ENCODE data around the gene CNR2. TPM values are rescaled to one million over a fixed set of nuclear protein-coding genes. Genes with fewer than 3 reads are reported as not detected.
"Not testable (repeated sequence)": the region's sequence is repeated elsewhere in the genome, so short reads cannot be mapped to it uniquely, and the experiment has no call there.

CNR2 gene
- total and polyA plus RNA-seq, 2 of the 4 experiments (the other 2 are of a cell fraction), result not detected

DNA sequence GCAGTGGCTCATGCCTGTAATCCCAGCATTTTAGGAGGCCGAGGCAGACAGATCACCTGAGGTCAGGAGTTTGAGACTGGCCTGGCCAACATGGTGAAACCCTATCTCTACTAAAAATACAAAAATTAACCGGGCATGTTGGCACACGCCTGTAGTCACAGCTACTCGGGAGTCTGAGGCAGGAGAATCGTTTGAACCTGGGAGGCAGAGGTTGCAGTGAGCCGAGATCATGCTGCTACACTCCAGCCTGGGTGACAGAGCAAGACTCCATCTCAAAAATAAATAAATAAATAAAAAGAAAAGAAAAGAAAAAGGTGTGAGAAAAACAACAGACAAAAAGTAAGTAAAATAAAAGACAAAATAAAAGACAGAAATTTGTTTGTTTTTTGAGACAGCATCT, 79.0 kb downstream of the CNR2 start:
- H4K5ac ChIP-seq (ENCODE audit: low read depth, low read length); H3K14ac ChIP-seq (replicated peaks; ENCODE audit: low read depth, low read length); H3K79me1 ChIP-seq (ENCODE audit: low read depth in 1 of 2, low read length in 2 of 2); H4K8ac ChIP-seq (ENCODE audit: low read depth in 2 of 2, low read length in 2 of 2); POLR2A ChIA-PET (ENCODE audit: unreplicated experiment); H2BK15ac ChIP-seq (ENCODE audit: low read depth, low read length); H2AFZ ChIP-seq (replicated peaks; ENCODE audit: low read length, poor library complexity); H2AK5ac ChIP-seq (ENCODE audit: low read depth, low read length); H3K9ac ChIP-seq (ENCODE audit: low read depth, low read length); H3K18ac ChIP-seq (ENCODE audit: low read depth, low read length); BruUV-seq (replicated peaks); in situ Hi-C loops (cut with MboI; ENCODE audit: low sequenced_read_pairs); H3K27ac ChIP-seq (ENCODE audit: insufficient read depth, low read length); CTCF ChIA-PET; H3K9me3 ChIP-seq (ENCODE audit: control insufficient read depth, insufficient read depth, low read length); DNase-seq; H2BK120ac ChIP-seq (ENCODE audit: low read depth, low read length); dilution Hi-C loops (cut with HindIII; ENCODE audit: low sequenced_read_pairs, unreplicated experiment); H3K4me2 ChIP-seq (ENCODE audit: low read depth, low read length); H3K36me3 ChIP-seq (ENCODE audit: control insufficient read depth, insufficient read depth, low read length); H2BK20ac ChIP-seq (ENCODE audit: low read depth, low read length); H3K4me3 ChIP-seq (ENCODE audit: insufficient read depth, low read depth, low read length); H3K4ac ChIP-seq (ENCODE audit: low read depth, low read length); H3K56ac ChIP-seq (ENCODE audit: extremely low read depth, insufficient read depth, low read length); H3K9me1 ChIP-seq (ENCODE audit: insufficient read depth, low read length); ATAC-seq (ENCODE audit: low read depth); H3K23ac ChIP-seq (ENCODE audit: low read depth, low read length); intact Hi-C loops (cut with micrococcal nuclease); H3K4me1 ChIP-seq (ENCODE audit: control insufficient read depth, insufficient read depth, low read length); H4K20me1 ChIP-seq (ENCODE audit: insufficient read depth, low read length); H2AK9ac ChIP-seq (replicated peaks; ENCODE audit: low read depth, low read length, poor library complexity); H2BK5ac ChIP-seq (ENCODE audit: low read depth, low read length, poor library complexity, severe bottlenecking); H4K91ac ChIP-seq (ENCODE audit: insufficient read depth, low read depth, low read length): not testable (repeated sequence)
- peaks cover 11% of the 10 kb centered on the region for H3K27me3 ChIP-seq (ENCODE audit: control insufficient read depth, insufficient read depth, low read length)
- WGBS, 2 experiments (ENCODE audit: extremely low coverage in 2 of 2, insufficient read length in 1 of 2), result no CpG with 5 or more reads among the region's 6 CpGs
